ENCODE measurements around the gene BAAT. TPM values are rescaled to one million over a fixed set of nuclear protein-coding genes. Genes with fewer than 3 reads are reported as not detected.

Gene BAAT
- total RNA-seq, 1 donor = under 0.01 TPM

- H3K4me3 ChIP-seq (ENCODE audit: insufficient read depth, low read length) = no peak overlapping the region
- no peak for DNase-seq (ENCODE audit: insufficient read length, low spot score, missing footprints)
- no peaks in the 10 kb centered on the region for H3K27me3 ChIP-seq (ENCODE audit: insufficient read depth, low read length)
- peaks cover 11% of the 10 kb centered on the region for H3K4me1 ChIP-seq (ENCODE audit: insufficient read depth, low read length)
- no peak overlapping the region for H3K4me2 ChIP-seq (ENCODE audit: insufficient read depth, low read length)
- H3K9me3 ChIP-seq (ENCODE audit: low read depth, low read length) = no peaks in the 10 kb centered on the region
- no peak for TF ChIP-seq CTCF (IDR thresholded peaks at IDR 0.05; ENCODE audit: extremely low read depth, low read depth, low read length)
- peak overlapping the region; percentile 21 for H3K27ac ChIP-seq (ENCODE audit: low read depth, low read length)
- no peaks in the 10 kb centered on the region for H3K79me2 ChIP-seq (ENCODE audit: insufficient read depth, low read length)
- H4K20me1 ChIP-seq (ENCODE audit: insufficient read depth, low read length) = no peaks in the 10 kb centered on the region
- H2AFZ ChIP-seq (ENCODE audit: low read length) = no peak overlapping the region
- no peaks in the 10 kb centered on the region for H3K36me3 ChIP-seq (ENCODE audit: insufficient read depth, low read length)
Observed at GRCh38 chr9:101375546-101375945, 9.3 kb downstream of the BAAT start.

DNA sequence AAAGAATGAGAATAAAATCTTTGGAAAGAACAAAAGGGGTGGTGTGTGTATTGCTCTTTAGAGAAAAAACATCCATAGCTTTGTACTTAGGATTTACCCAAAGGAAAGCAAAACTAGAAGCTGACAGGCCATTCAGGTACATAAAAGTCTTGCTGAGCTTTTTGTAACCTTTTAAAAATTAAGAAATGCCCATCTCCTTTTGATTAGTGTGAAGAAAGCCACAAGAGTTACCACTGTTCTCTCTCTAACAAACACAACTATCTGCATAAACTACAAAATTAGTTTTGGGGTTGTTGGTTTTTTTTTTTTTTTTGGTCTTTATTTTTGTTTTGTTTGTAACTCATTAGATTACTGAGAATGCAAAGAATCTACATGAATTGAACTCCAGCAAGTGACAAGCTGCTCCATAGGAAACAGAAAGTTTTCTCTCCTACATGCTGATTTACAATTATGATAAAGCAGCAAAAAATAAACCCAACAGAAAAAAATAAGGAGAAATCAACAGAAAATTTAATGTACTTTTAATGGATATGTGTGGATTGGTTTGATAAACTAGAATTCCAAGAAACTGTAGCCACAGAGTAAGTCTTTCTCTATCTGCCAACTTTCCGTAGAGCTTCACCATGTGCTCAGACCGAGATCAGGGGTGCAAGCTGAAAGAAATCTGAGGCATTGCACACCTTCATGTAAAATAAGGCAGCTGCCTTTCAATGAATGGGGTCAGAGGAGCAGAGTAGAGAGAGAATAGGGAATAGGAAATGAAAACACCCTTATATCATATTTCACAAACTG lies 12.3 kb downstream of the BAAT start:
- no peak overlapping the region for H2AFZ ChIP-seq (ENCODE audit: low read length)
- H3K4me1 ChIP-seq (ENCODE audit: insufficient read depth, low read length) = peaks cover 11% of the 10 kb centered on the region
- no peaks in the 10 kb centered on the region for H3K9me3 ChIP-seq (ENCODE audit: low read depth, low read length)
- no peak for TF ChIP-seq CTCF (IDR thresholded peaks at IDR 0.05; ENCODE audit: extremely low read depth, low read depth, low read length)
- DNase-seq (ENCODE audit: insufficient read length, low spot score, missing footprints) = no peak
- H3K79me2 ChIP-seq (ENCODE audit: insufficient read depth, low read length) = no peaks in the 10 kb centered on the region
- H3K27me3 ChIP-seq (ENCODE audit: insufficient read depth, low read length) = no peaks in the 10 kb centered on the region
- H3K4me2 ChIP-seq (ENCODE audit: insufficient read depth, low read length) = no peak overlapping the region
- no peak overlapping the region for H3K27ac ChIP-seq (ENCODE audit: low read depth, low read length)
- H4K20me1 ChIP-seq (ENCODE audit: insufficient read depth, low read length) = no peaks in the 10 kb centered on the region
- H3K4me3 ChIP-seq (ENCODE audit: insufficient read depth, low read length) = no peak overlapping the region
- no peaks in the 10 kb centered on the region for H3K36me3 ChIP-seq (ENCODE audit: insufficient read depth, low read length)

DNA sequence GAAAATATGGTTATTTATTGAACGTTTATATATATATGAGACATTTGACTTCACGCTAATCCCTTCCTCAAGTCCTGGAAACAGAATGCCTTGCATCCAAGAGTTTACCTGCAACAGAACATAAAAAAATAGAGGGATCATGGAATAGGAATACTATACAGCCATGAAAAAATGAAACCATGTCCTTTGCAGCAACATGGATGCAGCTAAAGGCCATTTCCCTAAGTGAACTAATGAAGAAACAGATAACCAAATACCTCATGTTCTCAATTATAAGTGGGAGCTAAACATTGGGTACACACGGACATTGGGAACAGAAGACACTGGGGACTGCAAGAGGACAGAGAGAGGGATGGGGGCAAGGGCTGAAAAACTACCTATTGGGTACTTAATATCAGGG lies 13.0 kb downstream of the BAAT start:
- TF ChIP-seq CTCF (IDR thresholded peaks at IDR 0.05; ENCODE audit: extremely low read depth, low read depth, low read length) = no peak
- H3K27ac ChIP-seq (ENCODE audit: low read depth, low read length) = no peak overlapping the region
- no peak overlapping the region for H3K4me3 ChIP-seq (ENCODE audit: insufficient read depth, low read length)
- no peaks in the 10 kb centered on the region for H4K20me1 ChIP-seq (ENCODE audit: insufficient read depth, low read length)
- H3K4me2 ChIP-seq (ENCODE audit: insufficient read depth, low read length) = no peak overlapping the region
- H2AFZ ChIP-seq (ENCODE audit: low read length) = no peak overlapping the region
- no peak for DNase-seq (ENCODE audit: insufficient read length, low spot score, missing footprints)
- no peaks in the 10 kb centered on the region for H3K79me2 ChIP-seq (ENCODE audit: insufficient read depth, low read length)
- H3K36me3 ChIP-seq (ENCODE audit: insufficient read depth, low read length) = no peaks in the 10 kb centered on the region
- H3K4me1 ChIP-seq (ENCODE audit: insufficient read depth, low read length) = peaks cover 10% of the 10 kb centered on the region
- no peaks in the 10 kb centered on the region for H3K9me3 ChIP-seq (ENCODE audit: low read depth, low read length)
- H3K27me3 ChIP-seq (ENCODE audit: insufficient read depth, low read length) = no peaks in the 10 kb centered on the region

GRCh38 chr9:101369884-101370531 lies 14.8 kb downstream of the BAAT start:
- Histone ChIP-seq H3K79me2 (ENCODE audit: insufficient read depth, low read length) (no peaks in the 10 kb centered on the region), H3K9me3 (ENCODE audit: low read depth, low read length) (no peaks in the 10 kb centered on the region), H4K20me1 (ENCODE audit: insufficient read depth, low read length) (no peaks in the 10 kb centered on the region), H3K36me3 (ENCODE audit: insufficient read depth, low read length) (no peaks in the 10 kb centered on the region), H3K4me1 (ENCODE audit: insufficient read depth, low read length) (no peaks in the 10 kb centered on the region), H2AFZ (ENCODE audit: low read length) (no peak overlapping the region), H3K27ac (ENCODE audit: low read depth, low read length) (no peak overlapping the region), H3K27me3 (ENCODE audit: insufficient read depth, low read length) (no peaks in the 10 kb centered on the region), H3K4me2 (ENCODE audit: insufficient read depth, low read length) (no peak overlapping the region), H3K4me3 (ENCODE audit: insufficient read depth, low read length) (no peak overlapping the region)
- TF ChIP-seq CTCF (IDR thresholded peaks at IDR 0.05; ENCODE audit: extremely low read depth, low read depth, low read length) = no peak
- DNase-seq (ENCODE audit: insufficient read length, low spot score, missing footprints) = no peak
